A549 (cell line): ENCODE data around the gene MXRA5.
A peak's percentile ranks its signal among the peaks of the same experiment; 100 is the strongest.

Experiments
- CEBPB ChIP-seq, 2 experiments: fragments of >200 bp in 1 of 2; sonication (Bioruptor Twin) in 1 of 2; formaldehyde crosslinking in 1 of 2; IDR thresholded peaks; 2 replicates each; pipeline ENCODE4 v1.6.1; 2012 to 2016
- FOSB ChIP-seq: fragments of 250-450 bp; sonication (Bioruptor Pico); IDR thresholded peaks from 2 replicates; pipeline ENCODE4 v1.5.0; 2020; ENCODE audit warnings: mild to moderate bottlenecking, moderate library complexity
- FOSL2 ChIP-seq, 2 experiments: fragments of 450-650 bp in 1 of 2; fragments of >200 bp in 1 of 2; sonication (Bioruptor Twin) in 1 of 2; formaldehyde crosslinking; IDR thresholded peaks; 2 replicates each; pipeline versions ENCODE4 v1.5.0 to v1.6.1; 2016 to 2020; ENCODE audit warnings: mild to moderate bottlenecking in 1 of 2, moderate library complexity in 1 of 2
- HEYL ChIP-seq: fragments of 250-450 bp; sonication (Bioruptor Pico); IDR thresholded peaks from 2 replicates; pipeline ENCODE4 v1.8.0; 2021; ENCODE audit warnings: mild to moderate bottlenecking, moderate library complexity
- HOXA7 ChIP-seq: fragments of 250-450 bp; sonication (Bioruptor Pico); IDR thresholded peaks from 2 replicates; pipeline ENCODE4 v1.5.0; 2020; ENCODE audit warnings: mild to moderate bottlenecking, moderate library complexity
- JUNB ChIP-seq: fragments of >200 bp; sonication (Bioruptor Twin); formaldehyde crosslinking; IDR thresholded peaks from 2 replicates; pipeline ENCODE4 v1.6.1; 2016
- MYC ChIP-seq: IDR thresholded peaks from 2 replicates; pipeline ENCODE4 v1.6.1; 2012; ENCODE audit warnings: mild to moderate bottlenecking, inconsistent platforms, low read length, improper control_type of control experiment, borderline replicate concordance
- POLR2AphosphoS2 ChIP-seq: conservative IDR thresholded peaks from 2 replicates; pipeline ENCODE4 v1.6.1; 2012; ENCODE audit warnings: low read length, improper control_type of control experiment, inconsistent platforms
- RARB ChIP-seq: fragments of 250-450 bp; sonication (Bioruptor Pico); IDR thresholded peaks from 2 replicates; pipeline ENCODE4 v1.8.0; 2021; ENCODE audit warnings: mild to moderate bottlenecking, moderate library complexity
- RFX5 ChIP-seq: fragments of 450-650 bp; IDR thresholded peaks from 2 replicates; pipeline ENCODE4 v1.7.1; 2014; ENCODE audit warnings: antibody characterized with exemption, mild to moderate bottlenecking, moderate library complexity
- SMC3 ChIP-seq: fragments of >200 bp; sonication (Bioruptor Twin); formaldehyde crosslinking; IDR thresholded peaks from 3 replicates; pipeline ENCODE4 v1.6.1; 2018; ENCODE audit warnings: inconsistent platforms
- TF ChIP-seq, protein P1 (sequence below): fragments of >200 bp; sonication (Bioruptor Twin); formaldehyde crosslinking; IDR thresholded peaks from 3 replicates; pipeline ENCODE4 v1.5.1; 2016

DNA sequence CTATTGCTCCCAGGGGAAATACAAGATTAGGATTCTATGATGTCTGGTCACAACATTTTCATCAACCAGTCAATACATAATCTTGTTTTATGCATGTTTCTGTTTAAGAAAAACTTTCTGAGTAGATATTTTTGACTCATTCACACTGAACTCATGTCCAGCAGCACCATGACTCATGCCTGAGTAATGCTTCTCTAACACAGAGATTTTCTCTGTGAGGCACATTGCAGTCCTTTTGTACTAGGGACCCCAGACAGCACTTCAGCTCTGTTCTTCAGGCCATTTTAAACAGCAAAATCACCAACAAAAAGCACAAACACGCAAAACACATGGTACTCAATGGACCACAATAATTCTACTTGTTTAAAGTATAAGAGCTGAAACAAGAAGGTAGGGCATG lies 83.6 kb downstream of the MXRA5 start:
- TF ChIP-seq FOSB (CRISPR knock-in tag) (no peak), SMC3 (no peak), HEYL (CRISPR knock-in tag) (no peak), RARB (no peak), RFX5 (no peak), JUNB (0 out of 2 replicates have a peak, but pooled peaks have one; percentile 37), MYC (no peak), POLR2AphosphoS2 (no peak), HOXA7 (CRISPR knock-in tag) (no peak), FOSL2 (IDR thresholded peaks at IDR 0.05) (peak; percentile 36; the same call in 1 of the 2 replicates), FOSL2 (CRISPR knock-in tag; IDR thresholded peaks at IDR 0.05) (peak; percentile 56), CEBPB (IDR thresholded peaks at IDR 0.05) (no peak)
- TF ChIP-seq, protein P1, sequence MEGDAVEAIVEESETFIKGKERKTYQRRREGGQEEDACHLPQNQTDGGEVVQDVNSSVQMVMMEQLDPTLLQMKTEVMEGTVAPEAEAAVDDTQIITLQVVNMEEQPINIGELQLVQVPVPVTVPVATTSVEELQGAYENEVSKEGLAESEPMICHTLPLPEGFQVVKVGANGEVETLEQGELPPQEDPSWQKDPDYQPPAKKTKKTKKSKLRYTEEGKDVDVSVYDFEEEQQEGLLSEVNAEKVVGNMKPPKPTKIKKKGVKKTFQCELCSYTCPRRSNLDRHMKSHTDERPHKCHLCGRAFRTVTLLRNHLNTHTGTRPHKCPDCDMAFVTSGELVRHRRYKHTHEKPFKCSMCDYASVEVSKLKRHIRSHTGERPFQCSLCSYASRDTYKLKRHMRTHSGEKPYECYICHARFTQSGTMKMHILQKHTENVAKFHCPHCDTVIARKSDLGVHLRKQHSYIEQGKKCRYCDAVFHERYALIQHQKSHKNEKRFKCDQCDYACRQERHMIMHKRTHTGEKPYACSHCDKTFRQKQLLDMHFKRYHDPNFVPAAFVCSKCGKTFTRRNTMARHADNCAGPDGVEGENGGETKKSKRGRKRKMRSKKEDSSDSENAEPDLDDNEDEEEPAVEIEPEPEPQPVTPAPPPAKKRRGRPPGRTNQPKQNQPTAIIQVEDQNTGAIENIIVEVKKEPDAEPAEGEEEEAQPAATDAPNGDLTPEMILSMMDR = no peak
